Ovary (tissue), 3 donors: ENCODE data around the gene AQP2.

Experiments
- EP300 ChIP-seq: sonication (generic); formaldehyde crosslinking; IDR thresholded peaks from one replicate; pipeline ENCODE4 v1.6.1; 2017; ENCODE audit warnings: antibody characterized with exemption
- POLR2A ChIP-seq: fragments of 450-650 bp; IDR thresholded peaks from one replicate; pipeline ENCODE4 v1.6.1; 2017; ENCODE audit warnings: antibody characterized with exemption, mild to moderate bottlenecking, moderate library complexity
- TF ChIP-seq, protein P1 (sequence below), 3 donors: fragments of 450-650 bp in 2 of 3; fragments of 200-600 bp in 1 of 3; IDR thresholded peaks; one replicate each; pipeline versions ENCODE4 v1.5.1 to v1.8.0; 2016 to 2022; ENCODE audit warnings: antibody characterized with exemption in 3 of 3, mild to moderate bottlenecking in 1 of 3
- donor health status: DM: no; HTN: no; CAD: no.

DNA sequence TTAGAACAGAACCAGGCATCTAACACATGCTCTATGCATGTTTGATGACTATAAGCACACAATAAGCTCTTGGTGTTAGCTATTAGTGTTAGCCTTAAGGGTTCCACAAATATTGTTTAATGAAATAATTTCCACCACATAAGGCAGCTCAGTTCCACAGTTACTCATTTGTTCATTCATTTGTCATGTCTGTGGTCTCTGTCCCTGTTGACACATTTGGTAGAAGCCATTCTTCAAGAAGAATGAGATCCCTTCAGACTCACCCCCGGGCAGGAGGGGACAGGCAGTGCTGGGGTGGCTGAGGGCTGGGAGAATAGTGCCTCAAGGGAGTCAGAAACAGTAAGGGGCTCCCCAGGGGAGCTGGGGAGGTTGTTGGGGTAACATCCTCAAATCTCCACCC is 43.2 kb upstream of the AQP2 start:
- TF ChIP-seq, protein P1, sequence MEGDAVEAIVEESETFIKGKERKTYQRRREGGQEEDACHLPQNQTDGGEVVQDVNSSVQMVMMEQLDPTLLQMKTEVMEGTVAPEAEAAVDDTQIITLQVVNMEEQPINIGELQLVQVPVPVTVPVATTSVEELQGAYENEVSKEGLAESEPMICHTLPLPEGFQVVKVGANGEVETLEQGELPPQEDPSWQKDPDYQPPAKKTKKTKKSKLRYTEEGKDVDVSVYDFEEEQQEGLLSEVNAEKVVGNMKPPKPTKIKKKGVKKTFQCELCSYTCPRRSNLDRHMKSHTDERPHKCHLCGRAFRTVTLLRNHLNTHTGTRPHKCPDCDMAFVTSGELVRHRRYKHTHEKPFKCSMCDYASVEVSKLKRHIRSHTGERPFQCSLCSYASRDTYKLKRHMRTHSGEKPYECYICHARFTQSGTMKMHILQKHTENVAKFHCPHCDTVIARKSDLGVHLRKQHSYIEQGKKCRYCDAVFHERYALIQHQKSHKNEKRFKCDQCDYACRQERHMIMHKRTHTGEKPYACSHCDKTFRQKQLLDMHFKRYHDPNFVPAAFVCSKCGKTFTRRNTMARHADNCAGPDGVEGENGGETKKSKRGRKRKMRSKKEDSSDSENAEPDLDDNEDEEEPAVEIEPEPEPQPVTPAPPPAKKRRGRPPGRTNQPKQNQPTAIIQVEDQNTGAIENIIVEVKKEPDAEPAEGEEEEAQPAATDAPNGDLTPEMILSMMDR (IDR thresholded peaks at IDR 0.05): no peak
- TF ChIP-seq EP300 (no peak), POLR2A (no peak)
